ENCODE results near the gene UNKL.

UNKL gene

DNA sequence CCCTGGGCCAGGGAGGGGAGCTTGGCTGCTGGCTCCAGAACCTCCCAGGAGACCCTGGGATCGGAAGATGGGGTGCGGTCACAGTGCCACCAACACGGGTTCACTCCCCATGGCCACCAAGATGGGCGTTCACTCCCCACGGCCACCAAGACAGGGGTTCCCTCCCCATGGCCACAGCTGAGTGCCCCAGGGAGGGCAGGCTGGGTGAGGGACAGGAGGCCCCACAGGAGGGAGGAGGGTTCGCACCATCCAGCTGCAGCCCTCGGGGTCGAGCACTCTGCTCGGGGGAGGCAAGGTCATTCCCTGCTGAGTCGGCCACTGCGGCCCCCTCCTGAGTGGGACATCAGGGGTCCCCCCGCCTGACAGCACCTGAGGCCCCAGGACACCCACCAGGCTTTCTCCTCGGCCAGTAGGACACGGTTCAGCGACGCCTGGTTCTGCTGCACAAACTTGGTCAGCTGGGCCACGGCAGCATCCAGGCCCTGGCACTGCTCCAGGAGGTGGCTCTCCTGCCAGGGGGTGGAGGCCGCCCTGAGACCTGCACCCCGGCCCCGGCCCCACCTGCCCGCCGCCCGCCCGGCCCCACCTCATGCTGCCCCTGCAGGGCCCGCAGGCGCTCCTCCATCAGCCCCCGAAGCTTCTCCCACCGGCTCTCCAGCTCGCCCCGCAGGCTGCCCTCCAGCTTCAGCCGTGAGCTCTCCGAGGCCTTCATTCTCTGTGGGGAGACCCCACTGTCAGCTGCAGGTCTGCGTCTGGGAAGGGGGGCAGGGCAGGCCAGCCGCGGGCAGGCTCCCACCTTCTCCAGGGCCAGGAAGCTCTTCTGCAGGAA is 23.9 kb upstream of the UNKL start:
- H3K4me1 Mint-ChIP-seq, result no peaks in the 10 kb centered on the region
- TF ChIP-seq, protein P1, sequence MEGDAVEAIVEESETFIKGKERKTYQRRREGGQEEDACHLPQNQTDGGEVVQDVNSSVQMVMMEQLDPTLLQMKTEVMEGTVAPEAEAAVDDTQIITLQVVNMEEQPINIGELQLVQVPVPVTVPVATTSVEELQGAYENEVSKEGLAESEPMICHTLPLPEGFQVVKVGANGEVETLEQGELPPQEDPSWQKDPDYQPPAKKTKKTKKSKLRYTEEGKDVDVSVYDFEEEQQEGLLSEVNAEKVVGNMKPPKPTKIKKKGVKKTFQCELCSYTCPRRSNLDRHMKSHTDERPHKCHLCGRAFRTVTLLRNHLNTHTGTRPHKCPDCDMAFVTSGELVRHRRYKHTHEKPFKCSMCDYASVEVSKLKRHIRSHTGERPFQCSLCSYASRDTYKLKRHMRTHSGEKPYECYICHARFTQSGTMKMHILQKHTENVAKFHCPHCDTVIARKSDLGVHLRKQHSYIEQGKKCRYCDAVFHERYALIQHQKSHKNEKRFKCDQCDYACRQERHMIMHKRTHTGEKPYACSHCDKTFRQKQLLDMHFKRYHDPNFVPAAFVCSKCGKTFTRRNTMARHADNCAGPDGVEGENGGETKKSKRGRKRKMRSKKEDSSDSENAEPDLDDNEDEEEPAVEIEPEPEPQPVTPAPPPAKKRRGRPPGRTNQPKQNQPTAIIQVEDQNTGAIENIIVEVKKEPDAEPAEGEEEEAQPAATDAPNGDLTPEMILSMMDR (IDR thresholded peaks at IDR 0.05; ENCODE audit: unreplicated experiment in 3 of 3), result no peak
- no peaks in the 10 kb centered on the region for H3K27me3 Mint-ChIP-seq (ENCODE audit: low read depth)
- H3K36me3 Mint-ChIP-seq (ENCODE audit: low read depth), result no peaks in the 10 kb centered on the region
- no peaks in the 10 kb centered on the region for H3K9me3 Mint-ChIP-seq
- no peak overlapping the region for H3K27ac Mint-ChIP-seq
- H3K4me3 Mint-ChIP-seq, result no peak overlapping the region

DNA sequence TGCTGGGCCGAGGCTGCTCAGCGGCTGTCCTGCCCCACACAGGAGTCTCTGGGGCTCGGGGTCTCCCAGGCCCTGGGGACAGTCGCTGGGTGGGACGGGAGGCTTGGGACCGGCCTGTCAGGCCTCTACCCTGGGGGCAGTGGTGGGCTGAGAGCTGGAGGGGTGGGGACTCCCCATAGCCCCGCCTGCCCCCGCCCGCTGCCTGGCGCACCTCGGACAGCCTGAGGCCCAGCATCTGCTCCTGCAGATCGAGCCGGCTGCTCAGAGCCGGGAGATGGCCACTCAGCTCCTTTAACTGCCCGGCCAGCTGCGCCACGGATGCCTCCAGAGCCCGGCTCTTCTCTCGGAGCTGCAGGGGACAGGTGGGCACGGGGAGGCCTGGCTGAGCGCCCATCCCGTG is 23.1 kb upstream of the UNKL start:
- H3K36me3 Mint-ChIP-seq (ENCODE audit: low read depth), result no peaks in the 10 kb centered on the region
- no peak overlapping the region for H3K27ac Mint-ChIP-seq
- no peaks in the 10 kb centered on the region for H3K9me3 Mint-ChIP-seq

DNA sequence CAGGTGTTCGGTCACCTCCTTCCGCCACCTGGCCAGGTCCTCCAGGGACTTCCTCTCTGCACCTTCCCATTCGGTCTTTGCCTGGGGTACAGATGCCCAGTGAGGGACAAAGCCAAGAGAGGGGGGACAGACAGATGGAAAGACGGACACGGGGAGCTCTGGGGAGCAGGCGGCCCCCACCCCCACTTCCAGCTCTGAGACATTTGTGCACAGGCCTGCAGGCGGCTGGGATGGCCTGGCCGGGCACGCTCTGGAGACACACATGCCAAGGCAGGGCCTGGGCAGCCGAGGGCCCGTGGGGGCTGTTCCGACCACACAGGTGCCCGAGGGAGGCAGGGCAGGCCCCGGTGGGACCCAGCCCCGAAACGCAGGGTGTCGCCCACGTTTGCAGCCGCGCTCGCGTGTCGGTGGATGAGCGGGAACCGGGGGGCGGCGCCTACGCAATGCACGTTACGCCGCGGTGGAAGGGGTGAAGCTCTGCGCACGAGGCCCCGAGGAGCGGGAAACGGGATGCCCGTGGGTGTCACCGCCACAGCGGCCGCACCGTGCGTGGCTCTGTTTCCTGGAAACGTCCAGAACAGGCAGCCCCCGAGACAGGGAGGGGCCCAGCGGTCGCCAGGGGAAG is 22.3 kb upstream of the UNKL start:
- Mint-ChIP-seq H3K4me1 (no peaks in the 10 kb centered on the region), H3K27me3 (ENCODE audit: low read depth) (no peaks in the 10 kb centered on the region), H3K27ac (no peak overlapping the region), H3K36me3 (ENCODE audit: low read depth) (no peaks in the 10 kb centered on the region), H3K9me3 (no peaks in the 10 kb centered on the region), H3K4me3 (no peak overlapping the region)
- TF ChIP-seq, protein P1 (IDR thresholded peaks at IDR 0.05; ENCODE audit: unreplicated experiment in 3 of 3), result no peak

More for the DNA sequence above, 23.1 kb upstream of the UNKL start:
- Mint-ChIP-seq H3K4me3 (no peak overlapping the region), H3K4me1 (no peaks in the 10 kb centered on the region), H3K27me3 (ENCODE audit: low read depth) (no peaks in the 10 kb centered on the region)
- TF ChIP-seq, protein P1 (IDR thresholded peaks at IDR 0.05; ENCODE audit: unreplicated experiment in 3 of 3), result no peak

DNA sequence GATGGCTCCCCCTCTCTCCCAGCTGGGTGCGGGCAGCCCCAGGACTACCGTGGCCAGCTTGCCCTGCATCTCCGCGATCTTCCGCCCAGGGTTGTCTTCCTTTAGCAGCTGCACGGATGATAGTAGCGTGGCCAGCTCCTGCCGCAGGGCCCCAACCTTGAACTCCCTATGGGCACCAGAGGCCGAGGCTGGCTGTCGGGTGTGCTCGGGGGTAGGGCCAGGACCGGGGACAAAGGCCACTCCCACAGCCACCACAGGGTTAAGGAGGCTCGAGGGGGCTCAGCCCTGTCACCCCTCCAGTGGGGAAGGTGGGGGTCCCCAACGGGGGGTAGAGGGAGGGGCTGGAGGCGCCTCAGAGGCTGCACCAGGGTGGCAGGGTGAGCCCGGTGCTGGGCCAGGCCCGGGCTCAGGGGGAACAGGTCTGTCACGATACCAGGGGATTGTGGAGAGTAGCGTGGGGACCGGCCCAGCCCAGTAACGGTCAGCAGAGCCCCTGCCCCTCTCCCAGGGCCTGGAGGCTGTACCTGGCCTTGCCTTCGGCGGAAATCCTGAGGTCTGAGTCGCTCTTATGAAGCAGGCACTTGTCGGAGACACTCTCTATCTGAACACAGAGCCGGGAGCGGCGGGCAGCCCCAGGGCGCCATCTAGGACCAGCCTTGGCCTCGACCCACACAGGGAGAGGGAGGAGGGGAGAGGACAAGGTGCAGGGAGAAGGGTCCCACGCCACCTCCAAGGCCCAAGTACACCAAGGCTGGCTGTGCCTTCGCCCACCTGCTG is 21.6 kb upstream of the UNKL start:
- no peak overlapping the region for H3K27ac Mint-ChIP-seq
- H3K36me3 Mint-ChIP-seq (ENCODE audit: low read depth), result no peaks in the 10 kb centered on the region
- no peak overlapping the region for H3K4me3 Mint-ChIP-seq
- no peaks in the 10 kb centered on the region for H3K9me3 Mint-ChIP-seq
- TF ChIP-seq, protein P1 (IDR thresholded peaks at IDR 0.05; ENCODE audit: unreplicated experiment in 3 of 3), result no peak
- no peaks in the 10 kb centered on the region for H3K27me3 Mint-ChIP-seq (ENCODE audit: low read depth)
- no peaks in the 10 kb centered on the region for H3K4me1 Mint-ChIP-seq

DNA sequence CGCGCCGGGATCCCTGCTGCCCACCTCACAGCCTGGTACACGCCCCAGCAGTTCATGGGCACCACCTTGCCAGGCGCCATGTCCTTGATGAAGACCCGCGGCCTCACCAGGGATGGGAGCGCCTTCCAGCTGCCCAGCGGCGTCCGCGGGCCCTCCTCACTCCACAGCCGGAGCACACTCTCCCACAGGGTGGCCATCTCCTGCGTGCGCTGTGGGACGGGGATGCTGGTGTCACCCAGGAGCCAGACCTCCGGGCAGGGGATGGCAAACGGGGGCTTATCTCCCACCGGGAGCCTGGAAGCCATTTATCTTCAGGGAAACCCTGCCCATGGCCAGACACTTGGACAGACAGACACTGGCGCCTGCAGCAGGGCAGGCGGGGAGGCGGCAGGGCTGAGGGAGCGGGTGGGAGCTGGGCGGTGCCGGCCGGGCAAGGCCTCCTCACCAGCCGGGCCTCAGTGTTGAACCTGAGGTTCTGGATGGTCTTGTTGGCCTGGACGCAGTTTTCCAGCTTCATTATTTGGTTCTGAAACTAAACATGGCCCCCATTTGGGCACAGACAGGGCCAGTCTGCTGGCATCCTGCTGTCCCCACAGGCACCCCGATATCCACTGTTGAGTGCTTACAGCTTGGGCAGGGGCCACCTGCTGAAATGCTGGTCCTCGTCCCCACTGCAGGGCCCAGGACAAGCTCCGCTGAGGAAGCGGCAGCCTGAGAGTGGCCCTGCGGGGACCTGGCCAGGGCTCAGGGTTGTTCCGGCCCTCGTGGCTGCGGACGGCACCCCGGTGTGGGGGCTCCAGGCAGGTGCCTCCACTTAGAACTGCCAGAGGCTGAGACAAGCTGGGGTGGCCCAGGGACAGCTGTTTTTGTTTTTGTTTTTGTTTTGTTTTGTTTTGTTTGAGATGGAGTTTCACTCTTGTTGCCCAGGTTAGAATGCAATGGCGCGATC is 20.4 kb upstream of the UNKL start:
- no peaks in the 10 kb centered on the region for H3K9me3 Mint-ChIP-seq
- no peak overlapping the region for H3K27ac Mint-ChIP-seq
- TF ChIP-seq, protein P1 (IDR thresholded peaks at IDR 0.05; ENCODE audit: unreplicated experiment in 3 of 3), result no peak
- no peaks in the 10 kb centered on the region for H3K27me3 Mint-ChIP-seq (ENCODE audit: low read depth)
- H3K36me3 Mint-ChIP-seq (ENCODE audit: low read depth), result no peaks in the 10 kb centered on the region
- no peak overlapping the region for H3K4me3 Mint-ChIP-seq
- H3K4me1 Mint-ChIP-seq, result no peaks in the 10 kb centered on the region

Data from nephron (organoid).